Endometrial microvascular endothelial cells (primary cell): ENCODE measurements around the gene LARP6. TPM values are rescaled to one million over a fixed set of nuclear protein-coding genes. Genes with fewer than 3 reads are reported as not detected.
"Not testable (repeated sequence)": the region's sequence is repeated elsewhere in the genome, so short reads cannot be mapped to it uniquely, and the experiment has no call there.

Experiments
- in situ Hi-C: cut with HindIII; loops from 2 replicates; pipeline ENCODE4 v1.10.0; 2017; ENCODE audit warnings: low sequenced_read_pairs, low pct_unique_long_range_greater_than_20kb; ENCODE audit errors: inconsistent ontology term
- total RNA-seq: library from RNA; depleted of rRNA; stranded (reverse); fragments of >200 nt; gene quantifications from one replicate; pipeline ENCODE4 v1.2.3, GENCODE V29; 2015; ENCODE audit errors: inconsistent ontology term

LARP6 gene
- total RNA-seq, 1 donor from 2014 or later = 34.5 TPM

DNA sequence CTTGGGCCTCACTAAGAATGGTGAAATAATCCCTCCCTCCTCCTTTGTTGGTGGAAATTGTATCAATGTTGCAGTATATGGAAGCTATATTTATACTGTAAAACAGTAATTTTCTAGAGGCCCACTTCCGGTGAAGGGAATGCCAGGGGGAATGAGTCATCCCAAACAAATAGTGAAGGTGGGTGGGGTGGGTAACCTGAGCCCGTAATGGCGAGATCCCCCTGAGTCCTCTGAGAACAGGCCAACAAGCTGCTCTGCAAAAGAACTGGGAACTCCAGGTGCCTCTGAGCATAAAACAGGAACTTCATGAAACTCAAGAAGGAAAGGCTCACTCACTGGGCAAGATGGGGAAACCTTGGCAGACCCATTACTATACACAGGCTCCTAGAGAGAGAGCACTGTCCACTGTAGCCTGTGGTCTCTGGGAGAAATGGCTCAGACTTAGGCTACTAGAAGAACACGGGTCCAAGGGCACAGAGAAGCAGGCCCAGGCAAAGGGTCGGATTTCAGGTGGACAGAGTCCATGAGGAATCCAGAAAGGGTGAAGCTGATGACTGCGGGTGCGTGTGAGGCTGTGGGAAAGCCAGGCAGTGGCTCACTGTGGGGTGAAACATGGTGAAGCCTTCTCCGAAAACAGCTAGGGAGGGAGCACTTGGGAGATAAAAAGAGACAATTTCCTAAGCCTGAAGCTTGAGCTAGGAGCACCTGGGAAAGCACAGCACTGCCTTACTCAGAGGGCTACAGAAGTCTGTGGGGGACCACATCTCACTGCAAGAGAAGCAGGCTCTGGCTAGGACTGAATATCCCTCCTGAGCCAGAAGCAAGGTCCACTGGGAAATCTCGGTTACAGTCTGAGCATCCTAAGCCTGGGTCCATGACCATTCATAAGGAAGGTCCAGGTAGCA is 19.8 kb downstream of the LARP6 start:
- in situ Hi-C loops = no loop called here

DNA sequence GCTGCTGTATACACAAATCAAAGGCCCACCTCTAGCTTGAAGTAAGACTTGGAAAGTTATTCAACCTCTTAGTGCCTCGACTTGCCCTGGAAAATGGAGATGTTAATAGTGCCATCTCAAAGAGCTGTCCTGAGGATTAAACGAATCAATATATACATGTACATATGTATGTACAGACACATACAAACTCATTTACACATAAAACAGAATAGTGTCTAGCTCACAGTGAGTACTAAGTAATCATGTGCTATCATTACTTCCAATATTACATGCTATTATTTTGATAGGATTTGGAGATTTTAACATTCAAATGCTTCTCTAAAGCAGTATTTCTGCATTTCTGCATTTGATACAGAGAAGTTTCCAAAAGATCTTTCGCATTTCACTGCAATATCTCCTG is 20.5 kb downstream of the LARP6 start:
- in situ Hi-C loops = no loop called here

DNA sequence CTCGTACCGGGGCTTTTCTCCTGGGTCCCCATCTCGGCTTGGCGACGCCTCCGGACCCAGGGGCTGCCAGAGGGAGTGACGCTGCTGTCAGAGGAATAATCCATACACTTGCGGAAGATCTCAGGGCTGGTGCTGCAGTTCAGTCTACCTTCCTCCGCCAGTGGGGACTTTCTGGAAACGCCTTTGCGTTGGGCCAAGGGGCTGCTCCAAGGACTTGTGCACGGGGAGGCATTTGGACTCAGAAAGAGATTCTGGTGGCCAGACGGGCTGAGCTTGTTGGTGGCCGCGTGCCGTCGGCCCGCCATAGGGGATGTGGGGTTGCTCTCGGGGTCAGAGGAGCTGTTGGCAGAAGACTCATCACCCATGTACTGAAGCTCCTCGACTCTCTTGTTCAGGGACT is 21.8 kb downstream of the LARP6 start:
- in situ Hi-C loops = no loop called here

- in situ Hi-C loops = no loop called here
Observed at GRCh38 chr15:70831094-70831911, 22.7 kb downstream of the LARP6 start.

DNA sequence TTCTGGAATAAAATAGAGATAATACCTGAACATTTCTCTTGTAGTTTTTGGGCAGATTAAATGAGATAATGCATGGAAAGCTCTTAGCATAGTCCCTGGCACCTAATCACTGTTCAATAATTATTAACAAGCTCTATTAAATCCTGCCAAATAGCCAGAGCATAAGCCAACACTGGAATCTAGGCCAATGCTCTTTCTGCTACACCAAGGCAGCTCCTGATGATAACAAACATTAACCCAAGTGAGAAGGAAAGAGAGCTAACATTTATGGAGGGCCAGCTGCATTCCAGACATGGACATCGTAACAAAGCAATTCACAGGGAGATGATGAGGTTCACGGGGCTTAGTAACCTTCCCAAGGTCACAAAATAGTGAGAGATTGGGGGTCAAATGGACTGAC is 23.3 kb downstream of the LARP6 start:
- in situ Hi-C loops = no loop called here

GRCh38 chr15:70829371-70830166 is 24.4 kb downstream of the LARP6 start:
- in situ Hi-C loops = no loop called here

GRCh38 chr15:70827721-70828120 is 26.2 kb downstream of the LARP6 start:
- in situ Hi-C loops = no loop called here

DNA sequence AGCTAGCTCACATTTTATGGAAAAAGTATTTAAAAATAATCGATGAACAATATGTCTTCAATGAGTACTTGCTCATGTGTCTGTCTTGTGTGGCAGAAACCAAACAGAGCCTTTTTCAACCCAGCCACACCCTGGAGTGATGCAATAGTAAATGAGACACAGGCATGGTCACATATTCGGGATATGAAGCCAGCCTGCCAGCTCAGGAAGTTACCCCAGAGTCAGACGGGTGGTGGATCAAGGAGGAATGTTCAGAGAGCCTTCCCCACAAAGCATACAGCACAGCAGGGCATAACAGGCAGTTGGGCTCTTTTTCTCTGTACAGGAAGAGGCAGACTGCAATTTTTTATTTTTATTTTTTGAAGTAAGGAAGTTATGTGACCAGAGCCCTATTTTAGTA is 27.3 kb downstream of the LARP6 start:
- in situ Hi-C loops = no loop called here

DNA sequence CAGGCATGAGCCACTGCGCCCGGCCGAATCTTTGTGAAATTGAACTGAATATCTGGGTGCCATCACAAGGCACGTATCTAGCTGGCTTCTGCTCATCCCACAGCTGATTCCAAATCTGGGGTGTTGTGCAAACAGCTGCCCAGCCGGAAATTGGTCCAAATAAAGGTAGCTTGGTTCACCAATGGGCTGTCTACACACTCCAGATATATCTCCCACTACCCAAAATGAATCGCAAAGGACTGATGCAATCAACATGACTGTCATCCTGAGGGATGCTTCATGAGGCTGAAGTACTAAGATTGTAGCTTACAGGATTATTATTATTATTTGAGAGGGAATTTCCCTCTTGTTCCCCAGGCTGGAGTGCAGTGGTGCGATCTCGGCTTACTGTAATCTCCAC is 28.1 kb downstream of the LARP6 start:
- in situ Hi-C loops = no loop called here

DNA sequence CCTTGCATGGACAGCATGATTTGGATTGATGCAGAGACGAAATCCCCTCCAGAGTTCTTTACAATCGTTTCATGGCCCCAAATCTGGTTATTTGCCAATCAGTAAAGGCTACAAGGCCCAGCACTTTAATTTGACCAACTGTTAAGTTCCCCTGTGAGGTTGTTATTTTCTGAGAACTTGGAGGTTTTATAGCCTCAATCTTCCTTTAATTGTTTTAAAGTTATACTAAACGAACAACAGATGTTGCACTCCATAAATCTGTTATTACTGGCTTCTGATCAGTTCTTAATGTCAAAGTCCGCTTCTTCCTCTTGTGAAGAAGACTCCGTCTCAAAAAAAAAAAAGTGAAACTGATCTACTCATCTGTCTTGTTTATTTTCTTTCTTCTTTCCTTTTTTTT is 30.8 kb downstream of the LARP6 start:
- in situ Hi-C loops = no loop called here

DNA sequence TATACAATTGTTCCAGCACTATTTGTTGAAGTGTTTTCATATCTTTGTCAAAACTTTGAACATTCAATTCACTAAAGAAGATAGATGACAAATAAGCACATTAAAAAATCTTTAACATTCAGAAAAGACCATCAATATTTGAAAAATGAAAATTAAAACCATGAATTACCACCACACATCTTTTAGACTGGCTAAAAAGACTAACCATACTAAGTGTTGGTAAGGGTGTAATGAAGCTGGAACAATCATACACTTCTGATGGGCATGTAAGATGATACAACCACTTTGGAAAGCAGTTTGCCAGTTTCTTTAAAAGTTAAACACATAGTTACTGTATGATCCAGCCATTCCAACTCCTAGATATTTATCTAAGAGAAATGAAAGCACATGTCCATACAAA is 33.7 kb downstream of the LARP6 start:
- in situ Hi-C loops = no loop called here

DNA sequence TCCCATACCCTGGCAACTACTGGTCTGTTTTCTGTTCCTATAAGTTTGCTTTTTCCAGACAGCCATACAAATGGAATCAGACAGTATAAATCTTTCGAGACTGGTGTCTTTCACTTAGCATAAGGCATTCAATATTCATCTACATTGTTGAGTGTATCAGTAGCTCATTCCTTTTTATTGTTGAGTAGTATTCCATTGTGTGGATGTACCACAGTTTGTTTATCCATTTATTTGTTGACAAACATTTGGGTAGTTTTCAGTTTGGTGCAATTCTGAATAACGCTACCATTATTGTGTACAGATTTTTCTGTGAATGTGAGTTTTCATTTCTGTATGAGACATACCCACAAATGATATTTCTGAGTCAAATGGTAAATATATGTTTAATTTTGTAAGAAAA is 35.4 kb downstream of the LARP6 start:
- in situ Hi-C loops = no loop called here

GRCh38 chr15:70817266-70817665 is 36.7 kb downstream of the LARP6 start:
- in situ Hi-C loops = no loop called here

DNA sequence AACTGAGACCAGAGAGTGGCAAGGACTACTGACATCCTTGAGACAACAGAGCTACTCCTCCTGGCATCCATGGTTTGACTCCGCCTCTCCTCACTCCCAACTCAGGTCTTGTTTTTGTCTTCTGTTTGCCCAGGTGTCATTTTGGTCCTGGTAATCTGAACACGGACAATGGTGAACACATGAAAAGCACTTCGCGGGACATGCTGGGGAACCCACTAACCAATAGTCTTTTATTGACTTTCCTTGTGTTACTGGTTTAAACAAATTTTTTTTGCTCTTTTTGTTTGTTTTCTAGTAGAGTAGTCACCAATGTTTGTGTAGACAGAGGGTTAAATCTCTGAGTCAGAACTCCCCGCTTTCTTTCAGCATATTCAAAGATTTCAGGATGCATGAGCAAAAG is 38.4 kb downstream of the LARP6 start:
- in situ Hi-C loops = no loop called here

DNA sequence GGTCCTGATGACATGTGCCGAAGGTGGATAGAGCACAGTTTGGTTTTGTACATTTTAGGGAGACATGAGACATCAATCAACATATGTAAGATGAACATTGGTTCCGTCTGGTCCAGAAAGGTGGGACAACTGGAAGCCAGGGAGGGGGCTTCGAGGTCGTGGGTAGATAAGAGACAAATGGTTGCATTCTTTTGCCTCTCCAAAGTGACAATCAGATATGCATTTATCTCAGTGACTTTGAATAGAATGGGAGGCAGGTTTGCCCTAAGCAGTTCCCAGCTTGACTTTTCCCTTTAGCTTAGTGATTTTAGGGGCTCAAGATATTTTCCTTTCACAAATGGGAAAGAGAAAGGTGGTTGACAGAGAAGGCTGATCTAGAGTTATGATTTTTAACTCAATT is 38.9 kb downstream of the LARP6 start:
- in situ Hi-C loops = not testable (repeated sequence)

DNA sequence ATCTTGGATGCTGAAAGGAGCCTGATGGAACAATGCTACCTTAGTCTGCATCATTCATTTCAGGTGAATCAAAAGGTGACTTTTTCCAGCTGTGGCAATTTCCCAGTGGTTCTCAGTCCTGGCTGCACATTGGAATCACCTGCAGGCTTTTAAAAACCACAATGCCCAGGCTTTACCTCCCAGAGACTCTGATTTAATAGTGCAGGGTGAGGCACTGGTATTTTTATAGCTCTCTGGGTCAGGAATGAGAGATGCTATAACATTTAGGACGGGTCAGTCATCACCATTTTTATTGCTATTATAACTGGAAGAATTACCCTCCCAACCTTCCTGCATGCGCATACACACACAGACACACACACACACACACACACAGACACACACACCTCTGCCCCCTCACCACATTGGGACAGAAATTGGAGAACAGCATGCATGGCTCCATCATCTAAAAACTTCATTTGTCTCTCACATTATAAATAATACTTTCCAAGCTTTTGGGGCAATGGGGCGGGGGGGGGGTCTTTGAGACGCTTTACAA is 41.1 kb downstream of the LARP6 start:
- in situ Hi-C loops = no loop called here

GRCh38 chr15:70810916-70811578 is 42.9 kb downstream of the LARP6 start:
- in situ Hi-C loops = no loop called here

GRCh38 chr15:70806992-70807712 is 46.8 kb downstream of the LARP6 start:
- in situ Hi-C loops = no loop called here
